Measurements from ENCODE around the gene FEM1C. TPM values are rescaled to one million over a fixed set of nuclear protein-coding genes. Genes with fewer than 3 reads are reported as not detected.
A peak's percentile ranks its signal among the peaks of the same experiment; 100 is the strongest.

Gene FEM1C
- total and polyA plus RNA-seq, 2 of the 4 experiments (the other 2 are of a cell fraction): 6.3 to 21.5 TPM

DNA sequence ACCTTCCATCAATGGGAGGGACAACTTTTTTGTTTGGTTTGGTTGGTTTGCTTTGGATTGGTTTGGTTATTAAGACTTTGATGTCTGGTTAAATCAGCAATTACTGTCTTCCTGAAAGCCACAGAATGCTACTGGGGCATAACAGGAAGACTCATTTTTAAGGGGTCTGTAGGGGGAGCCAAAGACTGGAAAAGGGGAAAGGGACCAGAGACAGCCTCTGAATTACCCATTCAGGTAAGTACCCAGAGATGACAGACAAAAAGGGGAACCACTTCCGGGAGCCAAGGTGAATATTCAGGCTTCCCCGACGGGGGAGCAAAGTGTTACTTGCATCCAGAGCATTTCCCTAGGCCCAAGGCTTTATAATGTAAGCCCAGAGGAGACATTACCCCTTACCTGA is 4.6 kb upstream of the FEM1C start:
- H2BK120ac ChIP-seq (ENCODE audit: low read depth, low read length): no peak overlapping the region
- intact Hi-C loops (cut with micrococcal nuclease) (loop anchor here (10.0 kb wide), 1 partner anchor 286 kb away; no protein-coding TSS in a partner anchor), dilution Hi-C loops (cut with HindIII; ENCODE audit: low sequenced_read_pairs, unreplicated experiment) (no loop called here), in situ Hi-C loops (cut with MboI; ENCODE audit: low sequenced_read_pairs) (no loop called here)
- H3K79me1 ChIP-seq (ENCODE audit: low read depth in 1 of 2, low read length in 2 of 2): 0 out of 4 replicates have a peak, but pooled peaks cover 0 to under 1% of the 10 kb centered on the region in 2 experiments
- no peaks in the 10 kb centered on the region for H3K36me3 ChIP-seq (ENCODE audit: control insufficient read depth, insufficient read depth, low read length)
- no peak overlapping the region for H3K23ac ChIP-seq (ENCODE audit: low read depth, low read length)
- no peak overlapping the region for H4K8ac ChIP-seq (ENCODE audit: low read depth in 2 of 2, low read length in 2 of 2)
- no peak overlapping the region for H2BK20ac ChIP-seq (ENCODE audit: low read depth, low read length)
- no peak overlapping the region for H3K14ac ChIP-seq (replicated peaks; ENCODE audit: low read depth, low read length)
- peaks cover 8% of the 10 kb centered on the region; the same call in 1 of the 2 replicates for H3K9me1 ChIP-seq (ENCODE audit: insufficient read depth, low read length)
- DNase-seq (peak; percentile 19), ATAC-seq (ENCODE audit: low read depth) (no peak)
- WGBS, 2 experiments (ENCODE audit: extremely low coverage in 2 of 2, insufficient read length in 1 of 2): no CpG with 5 or more reads among the region's 3 CpGs
- H3K4ac ChIP-seq (ENCODE audit: low read depth, low read length): no peak overlapping the region
- no peaks in the 10 kb centered on the region; the same call in 1 of the 2 replicates for H3K4me1 ChIP-seq (ENCODE audit: control insufficient read depth, insufficient read depth, low read length)
- POLR2A ChIA-PET (ENCODE audit: unreplicated experiment): no interaction called here
- CTCF ChIA-PET: no interaction called here
- H3K27me3 ChIP-seq (ENCODE audit: control insufficient read depth, insufficient read depth, low read length): no peaks in the 10 kb centered on the region
- H2BK15ac ChIP-seq (ENCODE audit: low read depth, low read length): no peak overlapping the region
- no TSS peak for BruUV-seq (replicated peaks)
- TF ChIP-seq RAD21 (IDR thresholded peaks at IDR 0.05; ENCODE audit: low read length) (peak; percentile 61), RFX5 (IDR thresholded peaks at IDR 0.05; ENCODE audit: low read depth, low read length) (no peak), SMC3 (IDR thresholded peaks at IDR 0.05; ENCODE audit: low read depth, low read length) (peak; percentile 22), CHD1 (IDR thresholded peaks at IDR 0.05; ENCODE audit: low read depth, low read length) (no peak), MAZ (IDR thresholded peaks at IDR 0.05; ENCODE audit: borderline replicate concordance, low read depth, low read length) (no peak)
- TF ChIP-seq, protein P1, sequence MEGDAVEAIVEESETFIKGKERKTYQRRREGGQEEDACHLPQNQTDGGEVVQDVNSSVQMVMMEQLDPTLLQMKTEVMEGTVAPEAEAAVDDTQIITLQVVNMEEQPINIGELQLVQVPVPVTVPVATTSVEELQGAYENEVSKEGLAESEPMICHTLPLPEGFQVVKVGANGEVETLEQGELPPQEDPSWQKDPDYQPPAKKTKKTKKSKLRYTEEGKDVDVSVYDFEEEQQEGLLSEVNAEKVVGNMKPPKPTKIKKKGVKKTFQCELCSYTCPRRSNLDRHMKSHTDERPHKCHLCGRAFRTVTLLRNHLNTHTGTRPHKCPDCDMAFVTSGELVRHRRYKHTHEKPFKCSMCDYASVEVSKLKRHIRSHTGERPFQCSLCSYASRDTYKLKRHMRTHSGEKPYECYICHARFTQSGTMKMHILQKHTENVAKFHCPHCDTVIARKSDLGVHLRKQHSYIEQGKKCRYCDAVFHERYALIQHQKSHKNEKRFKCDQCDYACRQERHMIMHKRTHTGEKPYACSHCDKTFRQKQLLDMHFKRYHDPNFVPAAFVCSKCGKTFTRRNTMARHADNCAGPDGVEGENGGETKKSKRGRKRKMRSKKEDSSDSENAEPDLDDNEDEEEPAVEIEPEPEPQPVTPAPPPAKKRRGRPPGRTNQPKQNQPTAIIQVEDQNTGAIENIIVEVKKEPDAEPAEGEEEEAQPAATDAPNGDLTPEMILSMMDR (conservative IDR thresholded peaks at IDR 0.05; ENCODE audit: low read depth, low read length): peak; percentile 40
- no peak overlapping the region for H3K56ac ChIP-seq (ENCODE audit: extremely low read depth, insufficient read depth, low read length)
- H4K20me1 ChIP-seq (ENCODE audit: insufficient read depth, low read length): no peaks in the 10 kb centered on the region
- no peak overlapping the region for H2BK5ac ChIP-seq (ENCODE audit: low read depth, low read length, poor library complexity, severe bottlenecking)
- H4K5ac ChIP-seq (ENCODE audit: low read depth, low read length): no peak overlapping the region
- no peak overlapping the region for H4K91ac ChIP-seq (ENCODE audit: insufficient read depth, low read depth, low read length)
- H2AK5ac ChIP-seq (ENCODE audit: low read depth, low read length): no peak overlapping the region
- peaks cover 6% of the 10 kb centered on the region for H3K9me3 ChIP-seq (ENCODE audit: control insufficient read depth, insufficient read depth, low read length)
- H3K18ac ChIP-seq (ENCODE audit: low read depth, low read length): no peak overlapping the region
- H2AFZ ChIP-seq (replicated peaks; ENCODE audit: low read length, poor library complexity): no peak overlapping the region
- H2AK9ac ChIP-seq (replicated peaks; ENCODE audit: low read depth, low read length, poor library complexity): no peak overlapping the region
- no peak overlapping the region for H3K4me2 ChIP-seq (ENCODE audit: low read depth, low read length)
- no peak overlapping the region for H3K9ac ChIP-seq (ENCODE audit: low read depth, low read length)
- H3K27ac ChIP-seq (ENCODE audit: insufficient read depth, low read length): no peak overlapping the region
- H3K4me3 ChIP-seq (ENCODE audit: insufficient read depth, low read depth, low read length): no peak overlapping the region
